ENCODE data around the gene PHF2. TPM values are rescaled to one million over a fixed set of nuclear protein-coding genes. Genes with fewer than 3 reads are reported as not detected.

The PHF2 gene
- total and polyA plus RNA-seq, 2 of the 8 experiments (the other 6 are each of a cell fraction or from before 2014, with no cell fraction given): 3.4 to 9.4 TPM

DNA sequence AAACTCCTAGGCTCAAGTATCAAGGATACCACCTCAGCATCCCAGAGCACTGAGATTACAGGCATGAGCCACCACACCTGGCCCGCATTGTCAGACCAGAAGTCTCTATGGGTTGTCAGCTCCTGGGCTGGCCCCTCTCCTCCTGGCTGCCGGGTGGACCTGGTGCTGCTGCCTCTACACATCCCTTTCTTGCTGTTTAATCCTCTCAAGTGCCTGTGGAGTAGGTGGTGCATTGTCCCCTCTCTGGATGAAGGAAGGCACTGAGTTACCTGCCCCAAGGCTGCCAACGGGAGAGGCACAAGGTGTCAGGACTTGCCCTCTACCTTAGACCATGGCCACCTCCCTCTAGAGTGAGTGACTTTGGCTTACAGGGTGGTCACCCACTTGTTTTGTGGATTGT is 37.4 kb downstream of the PHF2 start:
- ChIA-PET POLR2A (ENCODE audit: partially characterized antibody) (no interaction called here), CTCF (ENCODE audit: partially characterized antibody) (interaction anchor here (0.6 kb wide), 1 partner anchor 558 kb away, joined by 3 read pairs; no protein-coding TSS in a partner anchor)
- H2BK12ac ChIP-seq (ENCODE audit: low read depth, low read length): no peak overlapping the region; the same call in 1 of the 2 replicates
- peaks cover 0 to 13% of the 10 kb centered on the region in 2 experiments for H4K20me1 ChIP-seq (replicated peaks in 1 of 2; ENCODE audit: control insufficient read depth in 1 of 2, insufficient read depth in 2 of 2, low read length in 2 of 2)
- no peaks in the 10 kb centered on the region for H3K36me3 ChIP-seq (ENCODE audit: control insufficient read depth in 2 of 4, insufficient read depth in 4 of 4, low read length in 3 of 4)
- H3K27me3 ChIP-seq (replicated peaks in 1 of 4; ENCODE audit: control insufficient read depth in 3 of 4, extremely low read depth in 1 of 4, insufficient read depth in 3 of 4, low read length in 3 of 4): no peaks in the 10 kb centered on the region
- no peak overlapping the region for H4K5ac ChIP-seq (ENCODE audit: insufficient read length, low read depth, low read length)
- no peak overlapping the region for H3K4me2 ChIP-seq (ENCODE audit: insufficient read depth in 1 of 2, low read depth in 2 of 2, low read length in 2 of 2)
- no peak overlapping the region for H3K14ac ChIP-seq (ENCODE audit: insufficient read length)
- H4K8ac ChIP-seq (ENCODE audit: extremely low read depth, insufficient read depth, low read length): no peak overlapping the region
- H2AK5ac ChIP-seq (ENCODE audit: low read depth, low read length): no peak overlapping the region
- peak in 1 of 2 experiments; percentile 35 for DNase-seq (ENCODE audit: low read depth in 1 of 2, low spot score in 2 of 2)
- H3K79me1 ChIP-seq (ENCODE audit: low read depth, low read length): peaks cover 5% of the 10 kb centered on the region; the same call in 1 of the 2 replicates
- WGBS, 2 experiments (ENCODE audit: extremely low coverage in 1 of 2, insufficient coverage in 1 of 2, insufficient read length in 1 of 2, insufficient replicate concordance in 2 of 2, low coverage in 1 of 2, low lambda C conversion rate in 2 of 2, missing lambda C conversion rate in 1 of 2): 81% methylated on average over 2 of the region's 3 CpGs; no CpG with 5 or more reads in 1 of the 2 experiments
- no peak overlapping the region for H4K91ac ChIP-seq (replicated peaks; ENCODE audit: insufficient read length, low read length)
- H3K9me3 ChIP-seq (ENCODE audit: insufficient read depth in 2 of 2, low read depth in 1 of 2, low read length in 1 of 2): no peaks in the 10 kb centered on the region; a peak in 2 of 4 replicates
- no peak for TF ChIP-seq CHD2 (IDR thresholded peaks at IDR 0.05; ENCODE audit: low read length)
- no peak for TF ChIP-seq RXRA (IDR thresholded peaks at IDR 0.05; ENCODE audit: insufficient read depth, low read depth, low read length)
- TF ChIP-seq SAP30 (IDR thresholded peaks at IDR 0.05; ENCODE audit: insufficient read depth, insufficient replicate concordance, low read length): no peak
- TF ChIP-seq TAF7 (optimal IDR thresholded peaks at IDR 0.05; ENCODE audit: borderline replicate concordance, low read depth, low read length): no peak
- FAIRE-seq: no peak
- H2BK15ac ChIP-seq (ENCODE audit: low read length): no peak overlapping the region
- peaks cover 7 to 29% of the 10 kb centered on the region in 2 experiments; a peak in 2 of 4 replicates for H3K79me2 ChIP-seq (ENCODE audit: control insufficient read depth in 1 of 2, insufficient read depth in 2 of 2, low read length in 2 of 2)
- H3K27ac ChIP-seq (ENCODE audit: low read depth, low read length): no peak overlapping the region
- H2BK120ac ChIP-seq (replicated peaks; ENCODE audit: low read depth, low read length): no peak overlapping the region
- no peak overlapping the region for H3K4ac ChIP-seq (replicated peaks; ENCODE audit: insufficient read length, low read depth, low read length)
- H3K4me1 ChIP-seq (replicated peaks in 1 of 4; ENCODE audit: control insufficient read depth in 3 of 4, insufficient read depth in 4 of 4, low read length in 3 of 4): peaks cover 0 to 14% (median 1%) of the 10 kb centered on the region in 4 experiments; a peak in 4 of 7 replicates
- H3K23ac ChIP-seq (ENCODE audit: insufficient read length): no peak overlapping the region
- no peak overlapping the region for H3K56ac ChIP-seq (replicated peaks; ENCODE audit: insufficient read length, low read depth, low read length)
- H3K4me3 ChIP-seq (ENCODE audit: extremely low read depth in 1 of 4, insufficient read depth in 2 of 4, low read depth in 3 of 4, low read length in 4 of 4): no peak overlapping the region
- no peak overlapping the region for H2AFZ ChIP-seq (ENCODE audit: low read length)
- no peak overlapping the region for H2BK5ac ChIP-seq (ENCODE audit: low read depth, low read length)
- no peak overlapping the region for H2BK20ac ChIP-seq (ENCODE audit: low read length)
- no peak overlapping the region for H3K9ac ChIP-seq (replicated peaks in 1 of 4; ENCODE audit: extremely low read depth in 1 of 4, low read depth in 3 of 4, low read length in 3 of 4)
- H3K23me2 ChIP-seq (ENCODE audit: low read depth, low read length): peaks cover 10% of the 10 kb centered on the region; the same call in 1 of the 2 replicates
- H3K18ac ChIP-seq (ENCODE audit: extremely low read depth, low read length): no peak overlapping the region

Data from H1 (cell line).